Stimulated activated naive CD4-positive, alpha-beta T cell treated with Interleukin-2 at 50 U/mL for 16 hours (primary cell): ENCODE results near the gene LILRA5.
"Not testable (repeated sequence)": the region's sequence is repeated elsewhere in the genome, so short reads cannot be mapped to it uniquely, and the experiment has no call there.

Source experiments
- DNase-seq: peaks from one replicate; lab custom pipeline; 2025; lab: John Stamatoyannopoulos, UW

Gene LILRA5

GRCh38 chr19:54333586-54334298, 20.8 kb upstream of the LILRA5 start:
- no peak for DNase-seq

DNA sequence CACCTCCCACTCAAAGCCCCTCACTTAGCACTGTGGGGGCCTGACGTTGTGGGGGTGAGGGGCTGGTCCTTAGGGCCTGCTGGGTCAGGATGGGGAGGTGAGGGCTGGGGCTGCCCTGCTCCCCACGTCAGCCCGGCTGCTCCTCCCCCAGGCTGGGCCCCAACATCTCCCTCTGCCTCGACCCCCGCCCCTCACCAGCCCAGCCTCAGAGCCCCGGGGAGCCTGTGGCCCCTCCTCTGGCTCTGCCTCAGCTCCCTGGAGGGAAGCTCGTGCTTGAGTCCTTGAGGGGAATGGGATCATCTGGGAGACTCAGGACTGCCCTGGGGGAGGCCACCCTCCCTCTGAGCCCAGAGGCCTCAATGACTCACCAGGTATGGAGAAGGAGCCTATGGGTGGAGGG, 19.2 kb upstream of the LILRA5 start:
- DNase-seq = no peak

GRCh38 chr19:54331626-54332025, 18.7 kb upstream of the LILRA5 start:
- no peak for DNase-seq

DNA sequence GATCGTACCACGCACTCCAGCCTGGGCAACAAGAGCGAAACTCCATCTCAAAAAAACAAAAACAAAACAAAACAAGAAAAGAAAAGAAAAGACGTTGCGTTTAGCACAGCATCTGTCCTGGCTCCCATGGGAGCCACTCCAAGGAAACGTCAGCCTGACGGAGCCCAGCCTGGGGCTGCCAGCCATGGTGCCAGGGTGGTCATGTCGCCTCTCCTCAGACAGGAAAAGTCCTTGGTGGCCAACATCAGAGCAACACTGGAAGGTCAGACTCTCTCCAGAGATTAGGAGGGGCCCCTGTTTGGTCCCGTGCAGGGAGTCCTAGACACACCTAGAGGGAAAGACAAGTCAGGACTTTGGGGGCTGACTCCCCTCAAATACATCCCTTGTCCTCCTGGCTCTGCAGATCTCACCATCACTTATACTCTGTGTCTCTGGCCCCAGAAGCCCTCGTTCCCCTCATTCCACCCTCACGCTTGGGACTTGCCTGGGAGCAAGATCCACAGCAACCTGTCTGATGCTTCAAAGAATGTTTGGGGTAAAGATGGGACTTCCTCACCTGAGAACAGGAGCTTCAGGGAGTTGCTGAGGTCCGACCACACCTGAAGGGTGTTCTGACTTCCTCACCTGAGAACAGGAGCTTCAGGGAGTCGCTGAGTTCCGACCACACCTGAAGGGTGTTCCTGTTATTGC, 16.7 kb upstream of the LILRA5 start:
- no peak for DNase-seq

DNA sequence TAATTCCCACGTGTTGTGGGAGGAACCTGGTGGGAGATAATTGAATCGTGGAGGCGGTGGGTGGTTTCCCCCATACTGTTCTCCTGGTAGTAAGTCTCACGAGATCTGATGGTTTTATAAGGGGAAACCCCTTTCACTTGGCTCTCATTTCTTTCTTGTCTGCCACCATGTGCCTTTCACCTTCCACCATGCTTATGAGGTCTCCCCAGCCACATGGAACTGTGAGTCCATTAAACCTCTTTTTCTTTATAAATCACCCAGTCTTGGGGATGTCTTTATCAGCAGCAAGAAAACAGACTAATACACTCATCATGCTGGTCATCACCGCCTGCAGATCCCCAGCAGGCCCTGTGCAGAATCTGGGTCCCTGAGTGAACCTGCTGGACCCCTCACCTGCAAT, 15.8 kb upstream of the LILRA5 start:
- DNase-seq = not testable (repeated sequence)

DNA sequence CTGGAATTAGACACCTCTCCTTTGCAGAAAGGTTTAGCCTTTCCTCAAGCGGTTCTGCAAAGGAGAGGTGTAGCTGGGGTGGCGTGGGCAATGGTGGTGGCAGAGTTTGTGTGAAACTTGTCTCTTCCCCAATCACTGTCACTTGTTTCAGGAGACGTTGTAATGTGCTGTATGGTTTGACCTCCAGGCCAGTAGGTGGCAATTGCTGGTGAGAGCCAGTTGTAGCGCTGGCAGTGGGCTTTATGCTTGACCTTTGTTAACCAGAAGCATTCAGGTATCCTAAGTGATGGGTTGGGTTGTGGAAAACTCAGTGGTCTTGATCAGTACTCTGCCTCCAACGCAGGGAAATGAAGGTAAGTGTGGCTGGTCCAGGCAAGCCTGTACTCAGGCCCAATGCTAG, 12.7 kb upstream of the LILRA5 start:
- DNase-seq = no peak

GRCh38 chr19:54325194-54325621, 12.2 kb upstream of the LILRA5 start:
- peak; percentile 5 for DNase-seq

- DNase-seq = no peak
Observed at GRCh38 chr19:54324071-54324470, 11.1 kb upstream of the LILRA5 start.

GRCh38 chr19:54322934-54323333, 10.0 kb upstream of the LILRA5 start:
- not testable (repeated sequence) for DNase-seq

GRCh38 chr19:54322295-54322694, 9.3 kb upstream of the LILRA5 start:
- not testable (repeated sequence) for DNase-seq

DNA sequence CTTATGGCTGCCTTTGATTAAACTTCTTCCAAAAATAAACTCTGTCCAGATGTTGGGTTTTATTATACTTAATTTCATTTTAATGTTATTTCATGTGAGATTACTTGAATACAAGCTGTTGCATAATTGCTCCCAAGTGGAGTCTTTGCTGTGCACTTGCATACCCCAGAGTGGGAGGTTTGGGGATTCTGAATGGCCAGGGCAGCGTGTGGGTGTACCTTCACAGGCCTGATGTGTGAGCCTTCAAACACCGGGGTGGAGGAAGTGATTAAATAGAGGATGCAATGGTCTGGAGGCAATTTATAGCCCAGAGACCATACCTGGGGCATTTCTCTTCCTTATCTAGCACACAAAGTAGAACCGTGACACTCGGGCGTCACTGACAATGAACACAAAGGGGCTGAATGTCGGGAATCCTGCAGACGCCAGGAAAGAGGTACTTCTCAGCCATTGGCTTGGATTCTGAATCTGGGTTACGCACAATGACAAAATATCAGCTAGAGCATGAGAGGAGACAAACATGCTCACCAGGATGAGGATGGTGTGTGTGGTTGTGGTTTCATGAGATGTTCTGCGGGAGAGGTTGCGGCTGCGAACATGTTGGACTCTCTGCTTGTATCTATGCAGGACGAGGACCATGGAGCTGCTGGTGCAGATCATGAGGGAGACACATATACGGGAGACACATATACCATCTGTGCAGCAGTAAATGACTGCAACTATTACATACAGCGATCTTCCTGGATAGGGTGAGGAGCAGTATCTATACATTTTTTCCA, 7.1 kb upstream of the LILRA5 start:
- DNase-seq = no peak

GRCh38 chr19:54319049-54319448, 6.1 kb upstream of the LILRA5 start:
- DNase-seq = no peak

DNA sequence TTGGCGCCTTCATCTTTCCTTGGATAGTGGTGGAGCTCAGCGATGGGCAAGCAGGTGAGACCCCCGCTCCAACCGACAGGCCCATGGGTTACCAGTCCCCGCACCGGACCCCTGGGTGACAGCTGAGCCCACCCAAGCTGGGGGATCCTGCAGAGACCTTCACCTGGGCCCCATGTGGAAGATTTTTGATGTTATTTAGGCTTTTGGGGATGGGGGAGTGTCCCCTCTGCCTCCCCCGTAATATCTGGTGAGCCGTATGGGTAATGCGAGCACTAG, 4.9 kb upstream of the LILRA5 start:
- DNase-seq = no peak

DNA sequence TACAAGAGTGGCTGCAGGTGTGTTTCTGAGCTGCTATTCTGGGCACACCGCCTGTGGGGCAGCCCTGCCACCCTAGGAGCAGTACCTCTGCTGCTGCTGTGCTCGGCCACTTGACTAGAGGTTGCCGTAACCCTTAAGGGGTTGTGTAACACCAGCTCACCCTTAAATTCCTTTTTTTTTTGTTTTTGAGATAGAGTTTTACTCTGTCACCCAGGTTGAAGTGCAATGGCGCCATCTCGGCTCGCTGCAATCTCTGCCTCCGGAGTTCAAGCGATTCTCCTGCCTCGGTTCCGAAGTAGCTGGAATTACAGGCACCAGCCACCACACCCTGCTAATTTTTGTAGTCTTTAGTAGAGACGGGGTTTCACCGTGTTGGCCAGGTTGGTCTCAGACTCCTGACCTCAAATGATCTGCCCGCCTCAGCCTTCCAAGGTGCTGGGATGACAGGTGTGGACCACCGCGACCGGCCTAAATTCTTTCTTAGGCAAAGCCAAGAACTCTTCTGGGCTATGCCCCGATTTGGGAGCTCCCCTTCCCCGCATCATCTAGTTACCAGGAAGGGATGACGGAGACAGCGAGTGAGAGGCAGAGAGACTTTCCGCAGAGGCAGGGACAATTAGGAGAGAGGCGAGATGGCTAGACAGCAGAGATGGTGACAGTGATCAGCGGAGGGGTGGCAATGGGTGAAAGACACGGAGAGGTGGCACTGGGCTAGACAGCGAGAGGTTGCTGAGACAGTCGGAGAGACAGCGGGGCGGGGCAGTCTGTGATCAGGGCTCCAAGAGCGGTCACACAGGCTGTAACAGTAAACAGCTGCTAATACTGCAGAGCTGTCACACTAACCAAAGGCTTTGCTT, 4.4 kb upstream of the LILRA5 start:
- no peak for DNase-seq

- DNase-seq = no peak
Observed at GRCh38 chr19:54316746-54317107, 3.8 kb upstream of the LILRA5 start.

- DNase-seq = no peak
Observed at GRCh38 chr19:54315956-54316355, 3.0 kb upstream of the LILRA5 start.

DNA sequence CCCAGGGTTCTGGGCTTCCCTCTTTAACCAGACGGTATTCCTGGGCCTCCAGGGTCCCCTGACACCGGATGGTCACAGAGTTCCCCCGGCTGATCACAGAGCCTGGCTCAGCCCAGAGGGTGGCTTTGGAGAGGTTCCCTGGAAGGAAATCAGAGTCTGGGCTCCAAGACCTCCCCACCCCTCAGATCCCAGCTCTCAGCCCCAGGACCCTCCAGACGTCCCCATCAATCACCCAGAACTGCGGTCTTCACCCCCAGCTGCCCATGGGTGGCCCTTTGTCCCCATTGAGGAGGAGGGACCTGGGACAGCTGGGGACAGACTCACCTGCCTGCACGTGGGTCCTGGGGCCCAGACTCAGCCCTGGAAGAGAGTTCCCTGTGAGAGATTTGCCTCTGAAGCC, 955 bp downstream of the LILRA5 start:
- DNase-seq = no peak

- DNase-seq = no peak
Observed at GRCh38 chr19:54311486-54311885, 1.5 kb downstream of the LILRA5 start.

GRCh38 chr19:54310543-54310942, 2.4 kb downstream of the LILRA5 start:
- DNase-seq = no peak

DNA sequence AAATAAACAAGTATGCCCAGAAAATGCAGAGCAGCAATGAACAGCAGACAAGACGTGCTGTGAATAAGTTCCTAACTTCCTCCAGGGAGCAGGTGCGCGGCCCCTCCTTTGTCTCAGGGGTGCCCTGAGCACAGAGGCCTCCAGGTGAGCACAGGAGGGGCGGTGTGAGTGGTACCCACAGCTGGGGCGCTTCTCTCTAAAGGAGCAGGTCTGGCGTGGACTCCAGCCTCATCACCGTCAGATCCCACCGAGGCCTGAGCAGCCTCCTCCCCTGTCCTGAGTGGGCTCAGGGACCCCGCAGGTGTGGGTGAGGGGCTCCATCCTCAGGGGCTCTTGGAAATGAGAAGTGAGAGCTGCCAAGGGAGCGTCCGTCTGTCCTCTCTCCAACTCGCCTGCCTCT, 3.2 kb downstream of the LILRA5 start:
- no peak for DNase-seq

GRCh38 chr19:54307389-54308020, 5.5 kb downstream of the LILRA5 start:
- no peak for DNase-seq

DNA sequence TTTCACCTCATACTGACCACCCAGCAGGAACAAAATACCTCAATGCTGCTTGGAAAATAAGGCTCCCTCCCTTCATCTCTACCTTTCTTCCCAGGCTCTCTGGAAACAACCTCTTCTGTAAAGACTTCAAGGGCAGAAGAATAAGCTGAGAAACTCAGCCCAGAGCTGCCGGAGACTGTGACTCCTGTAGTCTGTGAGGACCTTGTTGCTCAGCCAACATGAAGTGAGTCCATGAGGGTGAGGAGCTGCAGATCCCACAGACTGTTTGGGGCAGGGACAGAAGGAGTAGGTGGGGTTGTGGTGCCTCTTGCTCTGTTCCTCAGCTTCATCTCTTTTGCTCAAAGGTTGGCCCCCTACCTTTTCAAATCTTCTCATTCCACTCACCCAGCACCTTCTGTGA, 7.8 kb downstream of the LILRA5 start:
- no peak for DNase-seq
